ENCODE results near the gene ABO. TPM values are rescaled to one million over a fixed set of nuclear protein-coding genes. Genes with fewer than 3 reads are reported as not detected.

ABO gene
- total RNA-seq, 1 experiment from 2014 or later = 0.37 TPM

- H2BK120ac ChIP-seq (ENCODE audit: low read depth, low read length, poor library complexity, severe bottlenecking) = no peak overlapping the region
Measured at GRCh38 chr9:133304158-133304470, 29.1 kb upstream of the ABO start.

More at GRCh38 chr9:133304158-133304470, 29.1 kb upstream of the ABO start:
- Histone ChIP-seq H4K5ac (ENCODE audit: insufficient read length, low read depth, low read length) (no peak overlapping the region), H2BK20ac (ENCODE audit: low read depth, low read length, poor library complexity, severe bottlenecking) (no peak overlapping the region), H3K9me3 (ENCODE audit: control insufficient read depth, low read depth, low read length) (no peaks in the 10 kb centered on the region), H3K18ac (ENCODE audit: insufficient read length, low read depth, low read length) (no peak overlapping the region), H4K8ac (replicated peaks; ENCODE audit: insufficient read length, low read depth, low read length) (no peak overlapping the region), H3K23me2 (ENCODE audit: insufficient read length, low read depth, low read length, poor library complexity, severe bottlenecking) (no peaks in the 10 kb centered on the region), H2AK5ac (ENCODE audit: insufficient read length, low read length) (no peak overlapping the region), H2BK15ac (ENCODE audit: low read depth, low read length) (no peak overlapping the region), H3K27me3 (ENCODE audit: insufficient read depth, low read length) (no peaks in the 10 kb centered on the region), H4K20me1 (ENCODE audit: control insufficient read depth, insufficient read depth, insufficient read length) (no peaks in the 10 kb centered on the region), H3K9ac (ENCODE audit: extremely low read depth, insufficient read length, low read length) (no peak overlapping the region), H3K4ac (ENCODE audit: low read depth, low read length) (no peak overlapping the region), H2AFZ (ENCODE audit: low read length) (no peak overlapping the region), H4K91ac (ENCODE audit: insufficient read length, low read depth, low read length) (no peak overlapping the region), H3K79me2 (ENCODE audit: insufficient read depth, low read length) (no peaks in the 10 kb centered on the region), H3K56ac (ENCODE audit: insufficient read length, low read depth, low read length) (no peak overlapping the region), H3K4me1 (ENCODE audit: insufficient read depth, low read length) (no peaks in the 10 kb centered on the region), H3K27ac (ENCODE audit: insufficient read length, low read depth, low read length) (no peak overlapping the region), H2BK12ac (ENCODE audit: insufficient read length, low read depth, low read length) (no peak overlapping the region), H3K14ac (ENCODE audit: insufficient read depth, low read length) (no peak overlapping the region), H3K4me2 (ENCODE audit: insufficient read depth, insufficient read length, low read length) (no peak overlapping the region), H3K79me1 (ENCODE audit: insufficient read depth, low read depth, low read length, poor library complexity, severe bottlenecking) (no peaks in the 10 kb centered on the region), H3K23ac (ENCODE audit: insufficient read length, low read depth, low read length) (no peak overlapping the region), H3T11ph (ENCODE audit: low read length) (no peak overlapping the region), H2BK5ac (ENCODE audit: insufficient read length, low read length) (no peak overlapping the region)
- no peak overlapping the region for H3K4me3 Mint-ChIP-seq
- peaks cover 1 to 5% of the 10 kb centered on the region in 2 experiments for H3K9me3 Mint-ChIP-seq
- DNase-seq = no peak
- no CpG with 5 or more reads among the region's 13 CpGs for WGBS (ENCODE audit: extremely low coverage, insufficient read length, low lambda C conversion rate)
- H3K27me3 Mint-ChIP-seq (ENCODE audit: low read depth) = peaks cover 44% of the 10 kb centered on the region
- no peak overlapping the region; a peak in 1 of 7 replicates for H3K27ac Mint-ChIP-seq
- peaks cover 0 to 3% of the 10 kb centered on the region in 2 experiments; a peak in 1 of 4 replicates for H3K4me1 Mint-ChIP-seq
- TF ChIP-seq CTCF (conservative IDR thresholded peaks at IDR 0.05) = no peak
- H3K36me3 Mint-ChIP-seq (ENCODE audit: insufficient read depth in 1 of 3, low read depth in 3 of 3) = peaks cover under 1% of the 10 kb centered on the region in 3 experiments; a peak in 1 of 7 replicates

All from H9 (cell line).